ENCODE measurements around the gene FBXL15.

GRCh38 chr10:102411341-102412255 is 9.0 kb upstream of the FBXL15 start:
- TF ChIP-seq, protein P1, sequence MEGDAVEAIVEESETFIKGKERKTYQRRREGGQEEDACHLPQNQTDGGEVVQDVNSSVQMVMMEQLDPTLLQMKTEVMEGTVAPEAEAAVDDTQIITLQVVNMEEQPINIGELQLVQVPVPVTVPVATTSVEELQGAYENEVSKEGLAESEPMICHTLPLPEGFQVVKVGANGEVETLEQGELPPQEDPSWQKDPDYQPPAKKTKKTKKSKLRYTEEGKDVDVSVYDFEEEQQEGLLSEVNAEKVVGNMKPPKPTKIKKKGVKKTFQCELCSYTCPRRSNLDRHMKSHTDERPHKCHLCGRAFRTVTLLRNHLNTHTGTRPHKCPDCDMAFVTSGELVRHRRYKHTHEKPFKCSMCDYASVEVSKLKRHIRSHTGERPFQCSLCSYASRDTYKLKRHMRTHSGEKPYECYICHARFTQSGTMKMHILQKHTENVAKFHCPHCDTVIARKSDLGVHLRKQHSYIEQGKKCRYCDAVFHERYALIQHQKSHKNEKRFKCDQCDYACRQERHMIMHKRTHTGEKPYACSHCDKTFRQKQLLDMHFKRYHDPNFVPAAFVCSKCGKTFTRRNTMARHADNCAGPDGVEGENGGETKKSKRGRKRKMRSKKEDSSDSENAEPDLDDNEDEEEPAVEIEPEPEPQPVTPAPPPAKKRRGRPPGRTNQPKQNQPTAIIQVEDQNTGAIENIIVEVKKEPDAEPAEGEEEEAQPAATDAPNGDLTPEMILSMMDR (optimal IDR thresholded peaks at IDR 0.05 in 1 of 3, IDR thresholded peaks at IDR 0.05 in 1 of 3, conservative IDR thresholded peaks at IDR 0.05 in 1 of 3; ENCODE audit: extremely low read depth in 1 of 3, insufficient read depth in 2 of 3, low read length in 3 of 3): no peak
- no peak for TF ChIP-seq EZH2 (IDR thresholded peaks at IDR 0.05; ENCODE audit: low read length)

Measured in keratinocyte (primary cell).